RPMI8226 (cell line): ENCODE data around the gene FAM111B.

Experiments used
- DNase-seq: peaks from one replicate; pipeline ENCODE4 v3.0.0-alpha.2; 2015

The FAM111B gene

DNA sequence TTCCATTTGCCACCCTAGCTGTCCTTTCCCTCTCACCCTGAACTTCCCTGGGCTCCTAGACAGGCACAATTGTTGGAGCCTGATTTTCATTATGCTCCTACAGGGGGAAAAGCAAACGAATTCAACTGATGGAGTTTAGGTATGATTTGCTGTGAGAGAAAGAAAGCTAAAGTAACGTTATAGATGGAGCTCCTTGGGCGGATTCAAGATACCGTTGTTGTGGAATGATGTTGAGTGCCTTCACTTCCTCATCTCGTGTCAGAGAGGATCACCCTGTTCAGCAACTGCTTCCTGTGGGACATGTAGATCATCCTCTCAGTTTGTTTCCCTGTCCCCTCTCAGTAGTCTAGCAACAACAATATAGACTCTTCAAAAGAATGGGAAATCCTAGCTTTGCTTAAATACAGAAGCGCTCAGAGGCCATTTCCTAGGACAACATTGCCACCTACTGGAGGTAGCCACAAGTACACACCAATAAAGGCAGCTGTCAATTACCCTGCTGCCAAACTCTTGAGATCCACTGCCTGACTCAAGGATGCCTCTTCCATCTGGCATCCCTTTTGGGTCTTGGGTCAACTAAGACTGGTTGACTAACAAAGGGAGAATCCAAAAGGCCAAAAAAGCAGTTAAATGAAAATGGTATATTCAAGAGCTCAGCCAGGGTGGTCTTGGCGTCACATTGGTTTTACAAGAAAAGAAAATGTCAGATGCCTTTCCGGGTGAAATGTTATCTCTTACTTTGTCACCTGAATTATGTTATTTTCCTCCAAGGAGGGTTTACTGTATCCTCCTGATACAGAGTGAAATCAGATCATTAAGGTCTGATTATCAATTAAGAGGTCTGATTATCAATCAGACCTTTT lies 51.4 kb downstream of the FAM111B start:
- peak; percentile 64 for DNase-seq

DNA sequence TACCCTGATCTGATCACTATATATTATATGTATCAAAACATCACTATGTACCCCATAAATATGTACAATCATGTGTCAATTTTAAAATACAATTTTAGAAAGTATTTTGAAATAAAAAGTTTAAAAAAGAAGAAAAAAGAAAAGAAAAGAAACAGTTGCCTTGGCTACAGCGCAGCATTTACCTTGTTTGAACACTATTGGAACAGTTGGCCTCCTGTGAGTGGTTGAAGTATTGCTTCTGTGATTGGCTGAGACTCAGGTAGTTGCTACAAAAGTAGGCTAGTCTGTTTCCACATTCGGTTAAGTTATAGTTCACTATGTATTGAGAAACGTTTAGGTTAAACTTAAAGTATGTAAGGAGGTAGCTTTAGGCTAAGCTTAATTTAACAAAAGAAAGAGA lies 57.0 kb downstream of the FAM111B start:
- no peak for DNase-seq

DNA sequence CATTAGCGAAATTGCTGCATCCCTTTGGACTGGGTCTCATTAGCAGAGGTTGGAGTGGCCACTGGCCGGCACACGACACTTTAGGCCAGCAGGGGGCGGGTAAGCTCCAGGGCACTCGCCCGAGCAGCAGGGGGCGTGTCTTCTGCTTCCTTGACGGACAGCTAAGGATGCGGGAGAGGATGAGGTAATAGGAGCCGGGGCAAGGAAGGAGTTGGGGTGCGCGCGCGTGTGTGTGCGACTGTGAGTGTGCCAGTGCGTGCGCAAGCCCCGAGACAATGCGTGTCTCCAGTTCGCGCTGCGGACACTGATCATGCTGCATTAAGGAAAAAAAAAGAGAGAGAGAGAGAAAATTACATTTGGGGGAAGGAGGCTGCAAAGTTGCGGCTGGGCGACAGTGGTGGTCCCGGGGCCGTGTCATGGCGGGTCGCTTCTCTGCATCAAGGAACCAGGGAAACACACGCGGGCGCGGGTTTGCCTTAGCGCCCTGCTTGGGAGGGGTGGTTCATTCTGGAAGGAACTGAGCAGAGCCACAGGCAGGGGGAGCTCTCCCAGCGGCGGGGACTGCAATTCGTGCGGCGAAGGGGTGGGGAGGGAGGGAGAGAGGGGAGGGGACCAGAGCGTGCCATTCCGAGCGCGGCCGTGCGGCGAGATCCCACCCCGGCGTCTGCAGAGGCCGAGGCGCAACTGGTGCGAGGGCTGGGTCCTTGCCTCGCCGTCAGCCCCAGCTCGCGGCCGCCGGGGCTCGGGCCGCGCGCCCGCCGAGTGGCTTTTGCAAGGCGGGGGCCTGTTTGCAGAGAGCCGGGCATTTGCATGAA lies 64.7 kb downstream of the FAM111B start, which contains the start of gene DTX4:
Gene DTX4, plus strand, starts transcription at position 625 of the 815 bp plus-strand sequence. CDS start 464 bp downstream, outside the sequence.
- DNase-seq, result peak; percentile 90

DNA sequence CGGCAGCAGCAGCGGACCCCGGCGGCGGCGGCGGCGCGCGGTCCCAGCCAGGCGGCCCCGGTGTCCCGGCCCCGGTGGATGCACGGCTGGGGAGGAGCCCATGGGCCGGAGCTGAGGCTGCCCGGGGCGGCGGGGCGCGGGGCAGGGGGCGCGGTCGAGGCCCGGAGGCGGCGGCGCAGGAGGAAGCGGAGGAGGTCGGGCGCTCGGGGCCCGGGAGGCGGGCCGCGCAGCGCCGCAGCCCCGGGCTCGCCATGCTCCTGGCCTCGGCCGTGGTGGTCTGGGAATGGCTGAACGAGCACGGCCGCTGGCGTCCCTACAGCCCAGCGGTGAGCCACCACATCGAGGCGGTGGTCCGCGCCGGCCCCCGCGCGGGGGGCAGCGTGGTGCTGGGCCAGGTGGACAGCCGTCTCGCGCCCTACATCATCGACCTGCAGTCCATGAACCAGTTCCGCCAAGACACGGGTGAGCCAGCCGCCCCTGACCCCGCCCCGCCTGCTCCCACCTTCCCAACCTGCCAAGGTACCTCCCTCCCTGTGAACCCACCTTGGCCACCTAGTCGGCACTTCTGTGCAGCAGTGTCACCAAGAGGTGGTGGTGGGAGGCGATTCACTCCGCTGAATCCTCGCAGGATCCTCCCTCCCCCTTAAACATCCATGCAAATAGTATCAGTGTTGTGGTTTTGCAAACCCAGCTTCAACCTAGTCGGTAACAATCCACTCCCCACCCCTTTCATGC lies 65.5 kb downstream of the FAM111B start:
- peak; percentile 14 for DNase-seq

DNA sequence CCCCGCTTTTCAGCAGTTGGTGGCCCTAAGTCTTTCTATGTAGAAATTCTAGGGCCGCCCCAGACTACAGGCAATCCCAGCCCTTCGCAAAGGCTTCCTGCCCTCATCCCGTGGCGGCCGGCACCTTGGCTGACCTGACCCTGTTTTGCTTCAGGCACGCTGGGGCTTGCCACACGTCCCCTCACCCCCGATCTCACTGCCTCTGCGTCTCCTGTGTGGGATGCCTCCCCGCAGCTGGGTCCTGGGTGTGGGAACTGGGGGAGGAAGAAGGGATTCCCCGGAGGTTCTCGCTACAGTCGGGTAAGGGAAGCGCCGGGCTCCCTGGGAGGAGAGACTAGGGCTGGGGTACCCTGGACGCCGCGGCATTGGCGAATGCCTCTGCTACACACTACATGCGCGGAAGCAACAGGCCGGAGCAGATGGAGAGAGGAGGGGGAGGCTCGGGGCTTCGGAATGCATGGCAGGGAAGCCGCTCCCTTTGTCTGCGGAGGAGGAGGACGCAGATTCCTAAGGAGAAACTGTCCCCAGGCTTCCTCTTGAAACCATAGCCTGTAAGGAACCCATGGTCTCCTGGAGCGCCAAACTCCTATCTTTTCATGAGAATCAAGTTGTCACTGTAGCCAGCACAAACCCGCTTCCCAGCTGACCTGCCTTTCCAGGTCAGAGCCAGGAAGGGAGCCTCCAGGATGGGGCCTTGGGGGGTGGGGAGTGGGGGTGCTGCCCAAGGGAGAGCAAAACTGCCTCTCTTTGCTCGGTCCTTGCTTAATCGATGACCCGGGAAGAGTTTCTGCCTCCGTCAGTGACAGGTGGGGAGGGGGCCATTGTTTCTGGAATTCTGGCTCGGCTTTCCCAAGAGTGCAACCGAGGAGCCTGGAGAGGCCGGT lies 66.3 kb downstream of the FAM111B start:
- peak; percentile 4 for DNase-seq

DNA sequence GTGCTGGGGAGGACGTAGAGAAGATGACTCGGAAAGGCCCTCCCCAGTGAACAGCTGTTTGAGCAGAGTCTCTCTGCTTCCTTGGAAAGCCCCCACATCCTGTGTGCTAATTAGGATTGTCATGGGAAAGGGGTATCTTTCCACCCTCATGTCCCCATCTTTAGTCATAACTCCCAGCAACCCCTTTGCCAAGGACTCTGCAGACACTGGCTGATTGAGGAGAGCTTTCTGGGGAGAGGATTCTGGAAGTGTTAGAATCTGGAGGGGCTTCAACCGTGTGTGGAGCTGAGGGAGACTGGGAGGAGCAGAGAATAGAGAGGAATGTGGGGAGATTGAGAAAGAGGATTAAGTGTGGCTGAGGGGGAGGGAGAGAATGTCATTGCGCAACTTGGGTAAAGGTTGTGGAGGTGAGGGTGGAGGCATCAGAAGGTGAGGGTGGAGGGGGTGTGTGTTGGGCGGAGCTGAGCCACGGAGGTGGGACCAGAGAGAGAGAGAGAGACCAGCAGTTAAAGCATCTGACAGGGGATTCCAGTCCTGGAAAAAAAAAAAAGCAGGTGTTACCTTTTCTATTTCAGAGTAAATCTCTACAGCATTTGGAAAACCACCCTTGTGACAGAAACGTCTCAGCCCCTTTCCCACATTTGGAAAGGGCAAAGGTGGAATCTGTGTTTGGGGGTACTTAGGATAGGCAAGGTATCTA lies 67.1 kb downstream of the FAM111B start:
- DNase-seq, result no peak

DNA sequence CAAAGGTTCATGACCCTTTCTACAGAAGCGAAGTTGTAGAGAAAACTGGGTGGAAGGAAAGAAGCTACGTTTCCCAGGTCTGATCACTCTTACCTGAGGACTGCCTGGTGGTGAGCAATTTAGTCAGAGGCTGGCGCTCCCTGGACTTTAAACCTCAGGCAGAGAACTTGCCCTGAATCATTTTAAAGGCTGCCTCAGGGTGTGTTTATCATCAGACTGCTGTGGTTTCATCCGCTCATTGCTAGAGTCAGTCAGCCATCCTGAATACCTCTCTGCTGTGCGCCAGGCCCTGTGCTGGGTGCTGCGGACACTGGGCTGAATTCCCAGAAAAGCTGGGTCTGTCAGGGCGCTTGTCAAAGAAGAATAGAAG lies 67.6 kb downstream of the FAM111B start:
- peak; percentile 4 for DNase-seq

DNA sequence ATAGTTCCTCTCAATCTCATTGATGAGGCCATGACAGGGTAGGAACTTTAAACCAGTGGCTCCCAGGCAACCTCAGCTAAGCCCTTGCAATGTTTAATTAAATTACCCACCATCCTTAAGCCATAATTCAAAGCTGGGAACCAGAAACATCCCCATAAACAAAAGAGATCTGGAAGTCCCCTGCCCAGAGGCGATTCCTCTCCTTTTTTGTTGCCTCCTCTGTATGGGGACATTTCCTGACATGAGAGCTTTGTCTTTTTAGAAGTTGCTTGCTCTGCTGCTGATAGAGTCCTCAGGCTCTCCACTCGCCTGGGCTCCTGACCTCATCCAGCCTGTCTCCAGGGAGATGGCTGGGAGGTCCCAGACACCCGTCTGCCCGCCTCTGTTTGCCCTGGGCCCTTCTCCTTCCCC lies 68.1 kb downstream of the FAM111B start:
- no peak for DNase-seq

DNA sequence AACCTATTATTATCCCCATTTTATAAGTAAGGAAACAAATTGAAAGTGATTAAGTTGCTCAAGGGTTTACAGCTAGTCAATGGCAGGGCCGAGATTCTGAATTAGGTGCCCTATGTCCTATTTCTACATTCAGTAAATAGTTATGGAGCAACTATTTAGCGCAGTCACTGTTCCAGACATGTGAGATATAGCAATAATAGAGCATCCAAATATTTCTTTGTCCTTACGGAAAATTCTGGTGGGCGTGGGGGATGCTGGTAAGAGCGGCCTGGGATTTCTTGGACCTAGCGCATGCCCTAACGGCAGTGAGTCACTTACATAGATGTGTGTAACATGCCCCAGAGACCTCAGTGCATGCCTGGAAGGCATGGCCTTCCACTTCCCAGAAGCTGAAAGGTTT lies 69.3 kb downstream of the FAM111B start:
- no peak for DNase-seq
